Hepatocyte (in vitro differentiated cells): ENCODE measurements around the gene PNKP. TPM values are rescaled to one million over a fixed set of nuclear protein-coding genes. Genes with fewer than 3 reads are reported as not detected.

Source experiments
- DNase-seq: peaks from one replicate; pipeline ENCODE4 v3.0.0-alpha.2; 2016; ENCODE audit warnings: low spot score
- H2AFZ ChIP-seq: fragments of 200-600 bp; sonication (generic); 2 replicates; pipeline ENCODE4 v1.6.0; 2016; ENCODE audit warnings: antibody characterized with exemption, mild to moderate bottlenecking
- H3K27ac ChIP-seq: fragments of 200-600 bp; sonication (generic); 2 replicates; pipeline ENCODE4 v1.5.1; 2016; ENCODE audit warnings: mild to moderate bottlenecking
- H3K27me3 ChIP-seq: fragments of 200-600 bp; sonication (generic); 2 replicates; pipeline ENCODE4 v1.6.1; 2016
- H3K36me3 ChIP-seq: fragments of 200-600 bp; sonication (generic); replicated peaks from 2 replicates; pipeline ENCODE4 v1.5.1; 2016; ENCODE audit warnings: low read depth; ENCODE audit not compliant: insufficient read depth
- H3K4me1 ChIP-seq: fragments of 200-600 bp; sonication (generic); 2 replicates; pipeline ENCODE4 v1.5.1; 2016; ENCODE audit warnings: mild to moderate bottlenecking, moderate library complexity; ENCODE audit not compliant: insufficient read depth
- H3K4me2 ChIP-seq: fragments of 200-600 bp; sonication (generic); 2 replicates; pipeline ENCODE4 v1.6.0; 2016
- H3K4me3 ChIP-seq: fragments of 200-600 bp; sonication (generic); 2 replicates; pipeline ENCODE4 v1.5.1; 2016; ENCODE audit warnings: mild to moderate bottlenecking
- H3K79me2 ChIP-seq: fragments of 200-600 bp; sonication (generic); 2 replicates; pipeline ENCODE4 v1.6.0; 2017; ENCODE audit warnings: mild to moderate bottlenecking
- H3K9me2 ChIP-seq: fragments of 200-600 bp; sonication (generic); replicated peaks from 2 replicates; pipeline ENCODE4 v1.6.0; 2017; ENCODE audit warnings: mild to moderate bottlenecking; ENCODE audit not compliant: insufficient read depth
- H3K9me3 ChIP-seq: fragments of 200-600 bp; sonication (generic); 2 replicates; pipeline ENCODE4 v1.5.1; 2016; ENCODE audit warnings: low read depth, mild to moderate bottlenecking
- H4K20me1 ChIP-seq: fragments of 200-600 bp; sonication (generic); 2 replicates; pipeline ENCODE4 v1.6.0; 2016; ENCODE audit warnings: mild to moderate bottlenecking; ENCODE audit not compliant: insufficient read depth, poor library complexity, severe bottlenecking
- EZH2 ChIP-seq: fragments of 200-600 bp; sonication (generic); IDR thresholded peaks from 2 replicates; pipeline ENCODE4 v1.6.1; 2016; ENCODE audit warnings: antibody characterized with exemption, mild to moderate bottlenecking, borderline replicate concordance
- EZH2phosphoT487 ChIP-seq: fragments of 200-600 bp; sonication (generic); IDR thresholded peaks from one replicate; pipeline ENCODE4 v1.6.1; 2018; ENCODE audit warnings: antibody characterized with exemption, mild to moderate bottlenecking, low read depth, moderate library complexity; ENCODE audit not compliant: unreplicated experiment, severe bottlenecking
- WGBS: methylation state at CpG from one replicate; pipeline ENCODE4 v1.1.6; 2016; ENCODE audit warnings: low lambda C conversion rate; ENCODE audit errors: missing lambda C conversion rate; 5-methylcytosine and 5-hydroxymethylcytosine counted together
- polyA plus RNA-seq: library from polyadenylated mRNA; unstranded; fragments of >200 nt; fragmentation: Nextera tagmentation; extraction: Ambion mirVana; gene quantifications from 2 replicates; pipeline ENCODE4 v1.2.1, GENCODE V29; 2016
- total RNA-seq: library from RNA; depleted of rRNA; stranded (reverse); fragments of >200 nt; gene quantifications from 2 replicates; pipeline ENCODE4 v1.2.3, GENCODE V29; 2014
- TF ChIP-seq, protein P1 (sequence below): fragments of 200-600 bp; sonication (generic); IDR thresholded peaks from 2 replicates; pipeline ENCODE4 v1.5.1; 2016; ENCODE audit warnings: antibody characterized with exemption, mild to moderate bottlenecking; ENCODE audit not compliant: poor library complexity

The PNKP gene
- total and polyA plus RNA-seq, 2 experiments from 2014 or later: 27.0 to 68.6 TPM

DNA sequence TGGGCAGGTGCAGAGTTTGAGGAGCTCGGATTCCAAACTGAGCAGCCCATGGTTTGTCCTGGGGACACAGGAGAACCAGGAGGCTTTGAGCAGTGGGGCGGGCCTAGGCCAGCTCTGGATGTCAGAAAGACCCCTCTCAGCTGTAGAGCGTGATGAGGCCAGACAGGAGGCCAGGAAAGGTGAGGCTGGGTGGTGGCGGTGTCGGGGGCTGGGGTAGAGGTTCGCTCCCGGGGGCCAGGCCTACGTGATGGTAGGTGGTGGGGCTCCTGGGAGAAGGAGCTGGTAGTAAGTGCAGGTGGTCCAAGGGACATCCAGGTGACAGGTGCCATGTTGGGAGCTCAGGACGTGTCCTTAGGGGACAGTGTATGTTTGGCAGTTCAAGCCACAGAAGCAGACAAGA is 30.0 kb downstream of the PNKP start:
- Histone ChIP-seq H3K4me3 (no peak overlapping the region), H2AFZ (no peak overlapping the region), H3K9me3 (no peaks in the 10 kb centered on the region), H3K27ac (no peak overlapping the region), H3K9me2 (no peaks in the 10 kb centered on the region), H3K27me3 (no peaks in the 10 kb centered on the region), H3K79me2 (no peaks in the 10 kb centered on the region), H4K20me1 (no peaks in the 10 kb centered on the region), H3K4me1 (no peaks in the 10 kb centered on the region), H3K4me2 (no peak overlapping the region), H3K36me3 (no peaks in the 10 kb centered on the region)
- no peak for DNase-seq
- TF ChIP-seq, protein P1, sequence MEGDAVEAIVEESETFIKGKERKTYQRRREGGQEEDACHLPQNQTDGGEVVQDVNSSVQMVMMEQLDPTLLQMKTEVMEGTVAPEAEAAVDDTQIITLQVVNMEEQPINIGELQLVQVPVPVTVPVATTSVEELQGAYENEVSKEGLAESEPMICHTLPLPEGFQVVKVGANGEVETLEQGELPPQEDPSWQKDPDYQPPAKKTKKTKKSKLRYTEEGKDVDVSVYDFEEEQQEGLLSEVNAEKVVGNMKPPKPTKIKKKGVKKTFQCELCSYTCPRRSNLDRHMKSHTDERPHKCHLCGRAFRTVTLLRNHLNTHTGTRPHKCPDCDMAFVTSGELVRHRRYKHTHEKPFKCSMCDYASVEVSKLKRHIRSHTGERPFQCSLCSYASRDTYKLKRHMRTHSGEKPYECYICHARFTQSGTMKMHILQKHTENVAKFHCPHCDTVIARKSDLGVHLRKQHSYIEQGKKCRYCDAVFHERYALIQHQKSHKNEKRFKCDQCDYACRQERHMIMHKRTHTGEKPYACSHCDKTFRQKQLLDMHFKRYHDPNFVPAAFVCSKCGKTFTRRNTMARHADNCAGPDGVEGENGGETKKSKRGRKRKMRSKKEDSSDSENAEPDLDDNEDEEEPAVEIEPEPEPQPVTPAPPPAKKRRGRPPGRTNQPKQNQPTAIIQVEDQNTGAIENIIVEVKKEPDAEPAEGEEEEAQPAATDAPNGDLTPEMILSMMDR: no peak
- TF ChIP-seq EZH2 (no peak), EZH2phosphoT487 (no peak)
- WGBS: 100% methylated on average over 9 of the region's 9 CpGs

DNA sequence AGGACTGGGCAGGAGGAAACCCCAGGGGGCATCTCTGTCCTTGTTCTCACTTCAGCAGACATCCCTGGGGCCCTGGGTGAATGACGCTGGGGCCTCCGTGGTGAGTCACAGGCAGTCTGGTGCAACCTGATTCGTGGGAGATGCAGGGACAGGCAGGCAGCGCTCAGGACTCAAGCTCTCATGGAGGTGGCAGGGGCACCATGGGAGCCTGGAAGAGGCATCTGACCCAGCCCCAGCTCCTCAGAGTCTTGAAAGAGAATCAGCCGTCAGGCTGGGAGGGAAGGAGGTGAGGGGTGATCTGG is 30.4 kb downstream of the PNKP start:
- DNase-seq: peak; percentile 7
- H3K79me2 ChIP-seq: no peaks in the 10 kb centered on the region
- no peak overlapping the region for H2AFZ ChIP-seq
- no peaks in the 10 kb centered on the region for H3K27me3 ChIP-seq
- no peaks in the 10 kb centered on the region for H3K4me1 ChIP-seq
- no peak overlapping the region for H3K4me2 ChIP-seq
- H3K9me3 ChIP-seq: no peaks in the 10 kb centered on the region
- no peak for TF ChIP-seq EZH2
- TF ChIP-seq EZH2phosphoT487: no peak
- TF ChIP-seq, protein P1: no peak
- 81% methylated on average over 5 of the region's 5 CpGs for WGBS
- H3K9me2 ChIP-seq: no peaks in the 10 kb centered on the region
- H3K27ac ChIP-seq: no peak overlapping the region
- no peaks in the 10 kb centered on the region for H3K36me3 ChIP-seq
- no peak overlapping the region for H3K4me3 ChIP-seq
- H4K20me1 ChIP-seq: no peaks in the 10 kb centered on the region

DNA sequence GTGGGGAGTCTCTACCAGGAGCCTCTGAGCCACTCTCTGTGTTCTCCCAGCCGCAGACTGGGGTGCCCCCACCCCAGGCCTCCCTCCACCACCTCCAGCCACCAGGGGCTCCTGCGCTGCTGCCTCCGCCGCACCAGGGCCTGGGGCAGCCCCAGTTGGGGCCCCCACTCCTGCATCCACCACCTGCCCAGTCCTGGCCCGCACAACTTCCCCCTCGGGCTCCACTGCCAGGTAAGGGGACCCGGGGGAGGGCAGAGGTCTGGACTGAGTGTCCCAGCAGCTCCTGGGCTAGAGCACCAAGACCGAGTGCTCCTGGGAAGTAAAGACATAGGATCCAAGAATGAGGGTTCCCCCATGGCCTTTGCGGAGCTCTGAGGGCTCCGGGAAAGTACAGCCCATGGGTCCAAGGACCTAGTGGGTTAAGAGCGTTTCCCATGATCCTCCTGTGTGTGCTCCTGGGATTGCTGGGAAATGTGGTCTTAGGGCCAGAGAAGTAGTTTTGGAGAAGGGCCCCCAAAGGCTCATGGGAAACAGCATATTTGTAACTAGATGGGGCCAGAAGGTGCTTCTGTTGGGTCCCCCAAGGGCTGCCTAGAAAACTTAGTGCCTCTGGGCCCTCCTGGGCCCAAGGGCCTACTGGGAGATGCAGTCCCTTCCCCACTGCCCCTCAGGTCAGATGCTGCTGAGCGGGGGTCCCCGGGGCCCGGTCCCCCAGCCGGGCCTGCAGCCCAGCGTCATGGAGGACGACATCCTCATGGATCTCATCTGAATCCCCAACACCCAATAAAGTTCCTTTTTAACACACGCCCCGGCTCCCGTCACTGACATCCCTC is 31.0 kb downstream of the PNKP start:
- Histone ChIP-seq H3K4me1 (no peaks in the 10 kb centered on the region), H3K4me2 (no peak overlapping the region), H3K79me2 (no peaks in the 10 kb centered on the region), H3K4me3 (no peak overlapping the region), H3K9me2 (no peaks in the 10 kb centered on the region), H3K9me3 (no peaks in the 10 kb centered on the region), H2AFZ (no peak overlapping the region), H3K36me3 (no peaks in the 10 kb centered on the region), H3K27me3 (no peaks in the 10 kb centered on the region), H4K20me1 (no peaks in the 10 kb centered on the region), H3K27ac (no peak overlapping the region)
- TF ChIP-seq EZH2: no peak
- no peak for TF ChIP-seq EZH2phosphoT487
- TF ChIP-seq, protein P1: no peak
- 93% methylated on average over 16 of the region's 20 CpGs for WGBS
- no peak for DNase-seq
